NB4 (cell line): ENCODE results near the gene RBMS1.

Experiments used
- MYC ChIP-seq: IDR thresholded peaks from 2 replicates; pipeline ENCODE4 v1.6.1; 2011; ENCODE audit warnings: low read depth, low read length
- POLR2A ChIP-seq: IDR thresholded peaks from 2 replicates; pipeline ENCODE4 v1.6.1; 2011; ENCODE audit warnings: mild to moderate bottlenecking; ENCODE audit not compliant: insufficient read length; ENCODE audit errors: extremely low read depth
- TF ChIP-seq, protein P1 (sequence below): IDR thresholded peaks from one replicate; pipeline ENCODE4 v1.5.1; 2012; ENCODE audit warnings: low read depth, low read length
- TF ChIP-seq, protein P2 (sequence below): IDR thresholded peaks from 2 replicates; pipeline ENCODE4 v1.6.1; 2011; ENCODE audit warnings: low read depth, low read length

DNA sequence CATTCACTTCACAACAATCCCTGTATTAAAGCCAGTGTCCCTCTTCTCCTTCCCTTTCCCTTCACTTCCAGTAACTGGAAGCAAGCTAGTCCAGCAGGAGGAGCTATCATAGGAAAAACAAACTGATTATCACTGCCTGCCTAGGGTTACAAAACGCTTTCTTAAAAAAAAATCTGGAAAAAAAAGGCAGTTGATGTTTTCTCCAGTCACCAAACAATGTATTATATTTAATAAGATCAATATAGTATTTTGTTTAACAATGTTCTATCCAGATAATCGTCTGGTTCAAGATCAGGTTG, 214.8 kb downstream of the RBMS1 start:
- TF ChIP-seq POLR2A (no peak), MYC (no peak)
- TF ChIP-seq, protein P1, sequence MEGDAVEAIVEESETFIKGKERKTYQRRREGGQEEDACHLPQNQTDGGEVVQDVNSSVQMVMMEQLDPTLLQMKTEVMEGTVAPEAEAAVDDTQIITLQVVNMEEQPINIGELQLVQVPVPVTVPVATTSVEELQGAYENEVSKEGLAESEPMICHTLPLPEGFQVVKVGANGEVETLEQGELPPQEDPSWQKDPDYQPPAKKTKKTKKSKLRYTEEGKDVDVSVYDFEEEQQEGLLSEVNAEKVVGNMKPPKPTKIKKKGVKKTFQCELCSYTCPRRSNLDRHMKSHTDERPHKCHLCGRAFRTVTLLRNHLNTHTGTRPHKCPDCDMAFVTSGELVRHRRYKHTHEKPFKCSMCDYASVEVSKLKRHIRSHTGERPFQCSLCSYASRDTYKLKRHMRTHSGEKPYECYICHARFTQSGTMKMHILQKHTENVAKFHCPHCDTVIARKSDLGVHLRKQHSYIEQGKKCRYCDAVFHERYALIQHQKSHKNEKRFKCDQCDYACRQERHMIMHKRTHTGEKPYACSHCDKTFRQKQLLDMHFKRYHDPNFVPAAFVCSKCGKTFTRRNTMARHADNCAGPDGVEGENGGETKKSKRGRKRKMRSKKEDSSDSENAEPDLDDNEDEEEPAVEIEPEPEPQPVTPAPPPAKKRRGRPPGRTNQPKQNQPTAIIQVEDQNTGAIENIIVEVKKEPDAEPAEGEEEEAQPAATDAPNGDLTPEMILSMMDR, result peak; percentile 12
- TF ChIP-seq, protein P2, sequence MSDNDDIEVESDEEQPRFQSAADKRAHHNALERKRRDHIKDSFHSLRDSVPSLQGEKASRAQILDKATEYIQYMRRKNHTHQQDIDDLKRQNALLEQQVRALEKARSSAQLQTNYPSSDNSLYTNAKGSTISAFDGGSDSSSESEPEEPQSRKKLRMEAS, result no peak
